K562 (cell line): ENCODE results near the gene CEP72. TPM values are rescaled to one million over a fixed set of nuclear protein-coding genes. Genes with fewer than 3 reads are reported as not detected.

Experiments used
- ATAC-seq: fragments of 200-7000 bp; cut with Tn5 transposase; 3 replicates; pipeline ENCODE4 v1.9.1; 2020; ENCODE audit warnings: moderate library complexity
- BruUV-seq: library from RNA; stranded (reverse); fragments of 400-500 nt; replicated peaks from 2 replicates; lab custom pipeline; 2021; lab: Mats Ljungman, UMichigan
- CTCF ChIA-PET: fragments of 300-600 bp; formaldehyde crosslinking; extraction: SDS; loops from one replicate; lab custom pipeline; 2021; ENCODE audit warnings: low intra/inter-chr PET ratio; lab: Yijun Ruan, JAX
- POLR2A ChIA-PET: fragments of 300-600, 350-650 bp; sonication (Branson Sonifier 250); formaldehyde crosslinking; extraction: SDS; loops from one replicate; lab custom pipeline; 2021; ENCODE audit warnings: antibody characterized with exemption, inconsistent platforms; lab: Yijun Ruan, JAX
- DNase-seq, 4 experiments: peaks; one replicate each; pipeline versions ENCODE4 v3.0.0 to v3.0.0-alpha.2; 2011 to 2018; ENCODE audit warnings: low spot score in 3 of 4, mixed read lengths in 3 of 4; ENCODE audit errors: extremely low read depth in 1 of 4
- FAIRE-seq: peaks from 2 replicates; lab custom pipeline; 2011; peaks lifted over from hg19 to GRCh38; lab: Jason Lieb, UNC
- H2AFZ ChIP-seq: 2 replicates; pipeline ENCODE4 v1.6.0; 2011; ENCODE audit warnings: low read depth, low read length, control low read depth, inconsistent platforms
- H3K27ac ChIP-seq: fragments of 200-600 bp; 3 replicates; pipeline ENCODE4 v1.8.0; 2011; ENCODE audit warnings: low read depth, mild to moderate bottlenecking, control low read depth, inconsistent platforms, low read length, moderate library complexity, mixed read lengths; ENCODE audit errors: extremely low read depth
- H3K27me3 ChIP-seq, 2 experiments: fragments of 300-600 bp in 1 of 2; 2 replicates in 1 of 2; 3 replicates in 1 of 2; pipeline versions ENCODE4 v1.6.0 to v1.8.0; 2011; ENCODE audit warnings: inconsistent platforms in 2 of 2, low read length in 2 of 2, mild to moderate bottlenecking in 1 of 2, mixed read lengths in 1 of 2, moderate library complexity in 1 of 2; ENCODE audit not compliant: control insufficient read depth in 2 of 2, insufficient read depth in 2 of 2
- H3K36me3 ChIP-seq: fragments of 300-600 bp; 3 replicates; pipeline ENCODE4 v1.8.0; 2011; ENCODE audit warnings: mild to moderate bottlenecking, low read length, inconsistent platforms; ENCODE audit not compliant: control insufficient read depth, insufficient read depth
- H3K4me1 ChIP-seq, 2 experiments: fragments of 200-600 bp in 1 of 2; replicated peaks in 1 of 2; 2 replicates in 1 of 2; 3 replicates in 1 of 2; pipeline versions ENCODE4 v1.5.1 to v1.8.0; 2011; ENCODE audit warnings: inconsistent platforms in 2 of 2, low read length in 2 of 2, mild to moderate bottlenecking in 1 of 2, mixed read lengths in 1 of 2, moderate library complexity in 1 of 2; ENCODE audit not compliant: control insufficient read depth in 2 of 2, insufficient read depth in 2 of 2
- H3K4me2 ChIP-seq: 2 replicates; pipeline ENCODE4 v1.6.1; 2011; ENCODE audit warnings: low read length, control low read depth, inconsistent platforms, mixed read lengths; ENCODE audit not compliant: insufficient read depth
- H3K4me3 ChIP-seq: fragments of 200-600 bp; sonication (generic), shearing (Covaris generic); 2 replicates; pipeline ENCODE4 v1.5.1; 2016; ENCODE audit warnings: control low read depth, inconsistent platforms
- H3K79me2 ChIP-seq: fragments of 200-600 bp; 3 replicates; pipeline ENCODE4 v1.8.0; 2011; ENCODE audit warnings: low read length, inconsistent platforms; ENCODE audit not compliant: control insufficient read depth, insufficient read depth
- H3K9ac ChIP-seq, 2 experiments: 2 replicates each; pipeline versions ENCODE4 v1.6.0 to v1.6.1; 2011; ENCODE audit warnings: low read depth in 2 of 2, low read length in 2 of 2, control low read depth in 1 of 2, inconsistent platforms in 1 of 2, mild to moderate bottlenecking in 1 of 2, mixed read lengths in 1 of 2; ENCODE audit not compliant: insufficient read depth in 1 of 2
- H3K9me1 ChIP-seq: one replicate; pipeline ENCODE4 v1.6.0; 2011; ENCODE audit warnings: inconsistent platforms, mild to moderate bottlenecking, low read length, moderate library complexity; ENCODE audit not compliant: control insufficient read depth, insufficient read depth
- H3K9me3 ChIP-seq: replicated peaks from 2 replicates; pipeline ENCODE4 v1.5.1; 2011; ENCODE audit warnings: low read depth, low read length, inconsistent platforms; ENCODE audit not compliant: control insufficient read depth, insufficient read depth
- H4K20me1 ChIP-seq: replicated peaks from 2 replicates; pipeline ENCODE4 v1.6.1; 2011; ENCODE audit warnings: low read length, inconsistent platforms, mixed read lengths; ENCODE audit not compliant: control insufficient read depth, insufficient read depth
- ARHGAP35 ChIP-seq: fragments of 450-650 bp; IDR thresholded peaks from 2 replicates; pipeline ENCODE4 v1.6.1; 2018; ENCODE audit not compliant: partially characterized antibody
- DMBX1 ChIP-seq: fragments of 250-450 bp; sonication (Bioruptor Pico); IDR thresholded peaks from 2 replicates; pipeline ENCODE4 v1.8.0; 2022; ENCODE audit warnings: inconsistent platforms, mild to moderate bottlenecking, moderate library complexity, borderline replicate concordance
- GATA2 ChIP-seq: sonication (generic); formaldehyde crosslinking; IDR thresholded peaks from 2 replicates; pipeline ENCODE4 v1.4.0; 2020; ENCODE audit warnings: mild to moderate bottlenecking, missing genetic modification reagents
- MCM3 ChIP-seq: fragments of 450-650 bp; IDR thresholded peaks from 2 replicates; pipeline ENCODE4 v1.6.1; 2016
- NR2F6 ChIP-seq: fragments of 450-650 bp; formaldehyde crosslinking; IDR thresholded peaks from 2 replicates; pipeline ENCODE4 v1.4.0; 2020; ENCODE audit warnings: mild to moderate bottlenecking
- POLR2AphosphoS2 ChIP-seq: IDR thresholded peaks from 2 replicates; pipeline ENCODE4 v1.6.1; 2012; ENCODE audit warnings: low read length, improper control_type of control experiment
- PRPF4 ChIP-seq: fragments of 200-400 bp; formaldehyde crosslinking; IDR thresholded peaks from one replicate; pipeline ENCODE4 v1.6.1; 2017; ENCODE audit warnings: low read length, low read depth, mild to moderate bottlenecking; ENCODE audit not compliant: insufficient read depth, poor library complexity, severe bottlenecking
- PYGO2 ChIP-seq: fragments of 450-650 bp; IDR thresholded peaks from 2 replicates; pipeline ENCODE4 v1.6.1; 2016; ENCODE audit warnings: mild to moderate bottlenecking, missing genetic modification characterization, moderate library complexity, missing compliant biosample characterization
- SAFB2 ChIP-seq: fragments of 200-400 bp; formaldehyde crosslinking; IDR thresholded peaks from 2 replicates; pipeline ENCODE4 v1.6.1; 2018; ENCODE audit warnings: borderline replicate concordance, low read length, low read depth, moderate library complexity; ENCODE audit not compliant: severe bottlenecking
- TCFL5 ChIP-seq: fragments of 250-450 bp; sonication (Bioruptor Pico); conservative IDR thresholded peaks from 2 replicates; pipeline ENCODE4 v1.6.1; 2021; ENCODE audit warnings: mild to moderate bottlenecking, moderate library complexity, matching md5 sums
- ZNF212 ChIP-seq: fragments of 450-650 bp; formaldehyde crosslinking; IDR thresholded peaks from 2 replicates; pipeline ENCODE4 v1.4.0; 2020; ENCODE audit warnings: mild to moderate bottlenecking
- ZNF79 ChIP-seq: fragments of 250-450 bp; sonication (Bioruptor Pico); IDR thresholded peaks from 2 replicates; pipeline ENCODE4 v1.4.0; 2020; ENCODE audit warnings: low read depth, mild to moderate bottlenecking, moderate library complexity
- WGBS: fragments of 100-300 bp; shearing (Covaris generic); methylation state at CpG from one replicate; pipeline ENCODE4 v1.1.6; 2016; ENCODE audit warnings: low coverage, mixed read lengths; ENCODE audit not compliant: insufficient coverage; ENCODE audit errors: missing lambda C conversion rate; 5-methylcytosine and 5-hydroxymethylcytosine counted together
- in situ Hi-C: fragments of 300-500 bp; cut with MboI; formaldehyde crosslinking; loops from 4 replicates; pipeline ENCODE4 v1.15.0; 2018; ENCODE audit warnings: inconsistent platforms, mixed read lengths
- intact Hi-C: fragments of 100-400 bp; cut with micrococcal nuclease; formaldehyde crosslinking; loops from 2 replicates; pipeline ENCODE4 v1.14.2; 2022
- polyA plus RNA-seq, 8 experiments: library from polyadenylated mRNA; depleted of rRNA in 4 of 8; stranded (reverse) in 5 of 8; unstranded in 3 of 8; fragments of >200 nt; fragmentation: Nextera tagmentation in 2 of 8; fragmentation: Illumina TruSeq in 1 of 8; extraction: Ambion mirVana in 2 of 8; extraction: Trizol in 1 of 8; gene quantifications; 2 replicates each; pipeline versions ENCODE4 v1.2.1 to v1.2.3, GENCODE V29; 2011 to 2014; ENCODE audit warnings: inconsistent platforms in 1 of 8, missing spikeins in 1 of 8
- total RNA-seq, 7 experiments: library from RNA; depleted of rRNA in 6 of 7; stranded (reverse); fragments of >200 nt in 6 of 7; fragmentation: Illumina TruSeq in 2 of 7; extraction: Trizol in 2 of 7; gene quantifications; 2 replicates each; pipeline versions ENCODE4 v1.2.1 to v1.2.3, GENCODE V29; 2011 to 2021; ENCODE audit warnings: low replicate concordance in 1 of 7
- TF ChIP-seq, protein P1 (sequence below): fragments of 200-400 bp; formaldehyde crosslinking; IDR thresholded peaks from 2 replicates; pipeline ENCODE4 v1.6.1; 2017; ENCODE audit warnings: mild to moderate bottlenecking, low read depth, low read length, moderate library complexity
- TF ChIP-seq, protein P2 (sequence below): sonication (generic); formaldehyde crosslinking; IDR thresholded peaks from 2 replicates; pipeline ENCODE4 v1.8.0; 2023; ENCODE audit warnings: mild to moderate bottlenecking, missing genetic modification reagents
- TF ChIP-seq, protein P3 (sequence below): sonication (generic); formaldehyde crosslinking; IDR thresholded peaks from 2 replicates; pipeline ENCODE4 v1.8.0; 2022; ENCODE audit warnings: missing genetic modification reagents, mild to moderate bottlenecking, moderate library complexity, borderline replicate concordance

The CEP72 gene
- total and polyA plus RNA-seq, 9 of the 15 experiments (the other 6 are each of a cell fraction or from before 2014, with no cell fraction given): 0.89 to 38.1 (median 14.2) TPM

DNA sequence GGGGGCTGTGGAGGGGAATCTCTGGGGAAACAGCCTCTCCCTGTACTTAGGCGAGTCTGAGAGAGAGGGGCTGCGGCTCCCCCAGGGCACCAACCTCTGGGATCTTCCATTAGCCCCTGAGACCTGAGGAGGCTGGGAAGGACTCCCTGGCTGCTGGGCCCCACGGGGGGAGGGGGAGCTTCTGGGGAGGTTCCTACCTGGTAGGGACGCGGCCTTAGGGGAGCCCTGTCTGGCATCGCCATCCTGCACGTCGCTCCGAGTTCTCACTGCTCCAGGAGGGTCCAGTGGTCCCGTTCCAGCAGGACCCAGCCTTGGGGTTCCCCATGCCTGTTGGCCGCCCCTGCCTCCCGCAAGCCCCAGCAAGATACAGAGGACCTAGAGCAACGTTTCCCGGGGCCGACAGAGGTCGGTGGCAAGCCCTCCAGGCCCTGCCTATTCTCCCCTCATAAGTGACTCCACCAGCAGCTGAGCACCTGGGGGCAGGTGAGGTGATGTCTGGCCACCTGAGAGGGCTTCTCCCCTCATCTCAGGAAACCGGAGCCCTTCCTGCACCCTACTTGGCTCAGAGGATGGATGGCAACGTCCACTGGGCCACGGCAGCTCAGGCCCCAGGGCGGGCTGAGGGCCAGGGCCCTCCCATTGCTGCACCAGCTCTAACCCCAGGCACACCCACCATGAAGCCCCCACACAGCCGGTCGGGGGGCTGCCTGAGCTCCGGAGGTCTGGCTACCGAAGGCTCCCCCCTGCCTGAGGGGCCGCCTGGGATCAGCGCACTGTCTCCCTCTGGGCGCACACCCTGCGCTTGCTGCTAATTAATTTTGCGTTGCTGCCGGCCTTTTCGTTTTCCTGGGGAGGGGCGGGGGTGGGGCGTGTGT lies 58.5 kb downstream of the CEP72 start:
- intact Hi-C loops (loop anchor here (2.0 to 10.0 kb wide), 2 partner anchors 184 to 232 kb away; partner anchors contain the start of gene ZDHHC11), in situ Hi-C loops (no loop called here)
- Histone ChIP-seq H2AFZ (no peak overlapping the region), H3K4me1 (peaks cover 4 to 83% of the 10 kb centered on the region in 2 experiments; a peak in 4 of 5 replicates), H3K4me3 (no peak overlapping the region), H3K36me3 (peaks cover 24% of the 10 kb centered on the region; the same call in 2 of the 3 replicates), H3K27ac (no peak overlapping the region), H3K9me1 (no peaks in the 10 kb centered on the region), H3K9ac (peak overlapping the region in 1 of 2 experiments; percentile 8; a peak in 2 of 4 replicates), H3K27me3 (no peaks in the 10 kb centered on the region), H3K79me2 (no peaks in the 10 kb centered on the region), H4K20me1 (peaks cover 47% of the 10 kb centered on the region), H3K4me2 (no peak overlapping the region), H3K9me3 (no peaks in the 10 kb centered on the region)
- POLR2A ChIA-PET: interaction anchor here (0.7 to 1.5 kb wide), 2 partner anchors 13 to 87 kb away, joined by 3 to 4 read pairs; no protein-coding TSS in a partner anchor
- FAIRE-seq (no peak), ATAC-seq (peak; percentile 3), DNase-seq (peak in 1 of 4 experiments; percentile 33)
- CTCF ChIA-PET: interaction anchor here (2.3 kb wide), 1 partner anchor 232 kb away, joined by 12 read pairs; no protein-coding TSS in a partner anchor
- no TSS peak for BruUV-seq
- TF ChIP-seq SAFB2 (no peak), TCFL5 (CRISPR knock-in tag) (no peak), PYGO2 (tag) (no peak), GATA2 (CRISPR knock-in tag) (no peak), PRPF4 (no peak), ARHGAP35 (no peak), MCM3 (no peak), POLR2AphosphoS2 (peak; percentile 31; the same call in 1 of the 2 replicates), DMBX1 (CRISPR knock-in tag) (no peak), ZNF212 (no peak), NR2F6 (CRISPR knock-in tag) (no peak), ZNF79 (CRISPR knock-in tag) (no peak)
- TF ChIP-seq, protein P1, sequence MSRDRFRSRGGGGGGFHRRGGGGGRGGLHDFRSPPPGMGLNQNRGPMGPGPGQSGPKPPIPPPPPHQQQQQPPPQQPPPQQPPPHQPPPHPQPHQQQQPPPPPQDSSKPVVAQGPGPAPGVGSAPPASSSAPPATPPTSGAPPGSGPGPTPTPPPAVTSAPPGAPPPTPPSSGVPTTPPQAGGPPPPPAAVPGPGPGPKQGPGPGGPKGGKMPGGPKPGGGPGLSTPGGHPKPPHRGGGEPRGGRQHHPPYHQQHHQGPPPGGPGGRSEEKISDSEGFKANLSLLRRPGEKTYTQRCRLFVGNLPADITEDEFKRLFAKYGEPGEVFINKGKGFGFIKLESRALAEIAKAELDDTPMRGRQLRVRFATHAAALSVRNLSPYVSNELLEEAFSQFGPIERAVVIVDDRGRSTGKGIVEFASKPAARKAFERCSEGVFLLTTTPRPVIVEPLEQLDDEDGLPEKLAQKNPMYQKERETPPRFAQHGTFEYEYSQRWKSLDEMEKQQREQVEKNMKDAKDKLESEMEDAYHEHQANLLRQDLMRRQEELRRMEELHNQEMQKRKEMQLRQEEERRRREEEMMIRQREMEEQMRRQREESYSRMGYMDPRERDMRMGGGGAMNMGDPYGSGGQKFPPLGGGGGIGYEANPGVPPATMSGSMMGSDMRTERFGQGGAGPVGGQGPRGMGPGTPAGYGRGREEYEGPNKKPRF: no peak
- TF ChIP-seq, protein P2, sequence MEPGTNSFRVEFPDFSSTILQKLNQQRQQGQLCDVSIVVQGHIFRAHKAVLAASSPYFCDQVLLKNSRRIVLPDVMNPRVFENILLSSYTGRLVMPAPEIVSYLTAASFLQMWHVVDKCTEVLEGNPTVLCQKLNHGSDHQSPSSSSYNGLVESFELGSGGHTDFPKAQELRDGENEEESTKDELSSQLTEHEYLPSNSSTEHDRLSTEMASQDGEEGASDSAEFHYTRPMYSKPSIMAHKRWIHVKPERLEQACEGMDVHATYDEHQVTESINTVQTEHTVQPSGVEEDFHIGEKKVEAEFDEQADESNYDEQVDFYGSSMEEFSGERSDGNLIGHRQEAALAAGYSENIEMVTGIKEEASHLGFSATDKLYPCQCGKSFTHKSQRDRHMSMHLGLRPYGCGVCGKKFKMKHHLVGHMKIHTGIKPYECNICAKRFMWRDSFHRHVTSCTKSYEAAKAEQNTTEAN (CRISPR knock-in tag): 0 out of 2 replicates have a peak, but pooled peaks have one; percentile 21
- TF ChIP-seq, protein P3, sequence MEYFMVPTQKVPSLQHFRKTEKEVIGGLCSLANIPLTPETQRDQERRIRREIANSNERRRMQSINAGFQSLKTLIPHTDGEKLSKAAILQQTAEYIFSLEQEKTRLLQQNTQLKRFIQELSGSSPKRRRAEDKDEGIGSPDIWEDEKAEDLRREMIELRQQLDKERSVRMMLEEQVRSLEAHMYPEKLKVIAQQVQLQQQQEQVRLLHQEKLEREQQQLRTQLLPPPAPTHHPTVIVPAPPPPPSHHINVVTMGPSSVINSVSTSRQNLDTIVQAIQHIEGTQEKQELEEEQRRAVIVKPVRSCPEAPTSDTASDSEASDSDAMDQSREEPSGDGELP: 0 out of 2 replicates have a peak, but pooled peaks have one; percentile 21
- 43% methylated on average over 26 of the region's 33 CpGs for WGBS
